WERI-Rb-1 (cell line): ENCODE results near the gene GGT7.

Experiments used
- DNase-seq: peaks from one replicate; pipeline ENCODE4 v3.0.0-alpha.2; 2020
- H3K27ac ChIP-seq: fragments of 250-450 bp; sonication (Bioruptor Pico); 2 replicates; pipeline ENCODE4 v1.5.1; 2020; ENCODE audit warnings: mild to moderate bottlenecking, moderate library complexity
- H3K27me3 ChIP-seq: fragments of 250-450 bp; sonication (Bioruptor Pico); 2 replicates; pipeline ENCODE4 v1.5.1; 2021; ENCODE audit warnings: mild to moderate bottlenecking, low read depth, moderate library complexity; ENCODE audit not compliant: insufficient read depth, severe bottlenecking
- H3K36me3 ChIP-seq: fragments of 250-450 bp; sonication (Bioruptor Pico); 2 replicates; pipeline ENCODE4 v1.5.1; 2020; ENCODE audit warnings: mild to moderate bottlenecking, moderate library complexity
- H3K4me3 ChIP-seq: 2 replicates; pipeline ENCODE4 v1.5.1; 2011; ENCODE audit warnings: low read depth, mild to moderate bottlenecking, control low read depth, low read length
- H3K9me3 ChIP-seq: fragments of 250-450 bp; sonication (Bioruptor Pico); 2 replicates; pipeline ENCODE4 v1.5.1; 2021; ENCODE audit warnings: mild to moderate bottlenecking, moderate library complexity; ENCODE audit not compliant: severe bottlenecking
- TF ChIP-seq, protein P1 (sequence below): IDR thresholded peaks from 2 replicates; pipeline ENCODE4 v1.5.1; 2011; ENCODE audit warnings: low read depth, mild to moderate bottlenecking, control low read depth, inconsistent platforms, low read length

GGT7 gene

DNA sequence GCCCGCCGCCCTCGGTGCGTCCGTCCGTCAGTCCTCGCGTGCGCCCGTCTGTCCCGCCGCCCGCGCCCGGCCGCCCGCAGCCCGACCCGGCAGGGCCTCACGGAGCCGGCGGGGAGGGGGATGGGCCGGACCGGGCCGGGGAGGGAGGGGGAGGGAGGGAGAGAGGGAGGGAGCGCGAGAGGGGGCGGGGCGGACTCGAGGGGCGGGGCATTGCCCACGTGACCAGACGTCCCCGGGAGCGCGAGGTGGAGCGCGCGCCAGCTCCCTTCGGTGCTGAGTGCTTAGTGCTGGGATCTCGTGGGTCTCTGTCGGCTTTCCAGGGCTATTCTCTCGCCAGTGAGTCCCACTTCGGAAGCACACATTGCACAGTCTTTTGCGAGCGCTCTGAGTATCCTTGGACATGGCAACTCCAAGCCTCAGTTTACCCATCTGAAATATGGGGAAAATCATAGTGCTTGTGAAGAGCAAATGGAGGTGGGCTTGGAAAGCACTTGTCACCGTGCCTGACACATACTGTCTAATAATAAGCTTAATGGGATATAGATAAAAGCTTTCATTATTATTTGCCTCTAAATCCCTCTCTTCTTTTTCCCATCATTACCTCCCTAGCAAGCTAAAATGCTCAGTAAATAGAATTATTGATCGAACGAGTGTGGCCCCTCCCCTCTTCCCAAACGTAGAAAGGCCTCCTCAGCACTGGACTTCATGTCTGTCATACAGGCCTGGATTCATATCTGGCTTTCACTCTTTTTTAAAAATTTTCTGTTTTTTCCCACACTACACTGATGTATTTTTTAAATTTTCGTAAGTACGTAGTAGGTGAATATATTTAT, 46.9 kb downstream of the GGT7 start, which contains the start of gene NCOA6:
Gene NCOA6, minus strand, starts transcription at position 122 of the 833 bp plus-strand sequence. CDS start 43,296 bp downstream, outside the sequence.
- Histone ChIP-seq H3K9me3 (no peaks in the 10 kb centered on the region), H3K27ac (peak within 1 kb of the TSS; percentile 84), H3K4me3 (peak within 1 kb of the TSS; percentile 96), H3K36me3 (no peaks in the 10 kb centered on the region; the same call in none of the 2 replicates), H3K27me3 (no peaks in the 10 kb centered on the region)
- peak; percentile 85 for DNase-seq
- TF ChIP-seq, protein P1, sequence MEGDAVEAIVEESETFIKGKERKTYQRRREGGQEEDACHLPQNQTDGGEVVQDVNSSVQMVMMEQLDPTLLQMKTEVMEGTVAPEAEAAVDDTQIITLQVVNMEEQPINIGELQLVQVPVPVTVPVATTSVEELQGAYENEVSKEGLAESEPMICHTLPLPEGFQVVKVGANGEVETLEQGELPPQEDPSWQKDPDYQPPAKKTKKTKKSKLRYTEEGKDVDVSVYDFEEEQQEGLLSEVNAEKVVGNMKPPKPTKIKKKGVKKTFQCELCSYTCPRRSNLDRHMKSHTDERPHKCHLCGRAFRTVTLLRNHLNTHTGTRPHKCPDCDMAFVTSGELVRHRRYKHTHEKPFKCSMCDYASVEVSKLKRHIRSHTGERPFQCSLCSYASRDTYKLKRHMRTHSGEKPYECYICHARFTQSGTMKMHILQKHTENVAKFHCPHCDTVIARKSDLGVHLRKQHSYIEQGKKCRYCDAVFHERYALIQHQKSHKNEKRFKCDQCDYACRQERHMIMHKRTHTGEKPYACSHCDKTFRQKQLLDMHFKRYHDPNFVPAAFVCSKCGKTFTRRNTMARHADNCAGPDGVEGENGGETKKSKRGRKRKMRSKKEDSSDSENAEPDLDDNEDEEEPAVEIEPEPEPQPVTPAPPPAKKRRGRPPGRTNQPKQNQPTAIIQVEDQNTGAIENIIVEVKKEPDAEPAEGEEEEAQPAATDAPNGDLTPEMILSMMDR: no peak

DNA sequence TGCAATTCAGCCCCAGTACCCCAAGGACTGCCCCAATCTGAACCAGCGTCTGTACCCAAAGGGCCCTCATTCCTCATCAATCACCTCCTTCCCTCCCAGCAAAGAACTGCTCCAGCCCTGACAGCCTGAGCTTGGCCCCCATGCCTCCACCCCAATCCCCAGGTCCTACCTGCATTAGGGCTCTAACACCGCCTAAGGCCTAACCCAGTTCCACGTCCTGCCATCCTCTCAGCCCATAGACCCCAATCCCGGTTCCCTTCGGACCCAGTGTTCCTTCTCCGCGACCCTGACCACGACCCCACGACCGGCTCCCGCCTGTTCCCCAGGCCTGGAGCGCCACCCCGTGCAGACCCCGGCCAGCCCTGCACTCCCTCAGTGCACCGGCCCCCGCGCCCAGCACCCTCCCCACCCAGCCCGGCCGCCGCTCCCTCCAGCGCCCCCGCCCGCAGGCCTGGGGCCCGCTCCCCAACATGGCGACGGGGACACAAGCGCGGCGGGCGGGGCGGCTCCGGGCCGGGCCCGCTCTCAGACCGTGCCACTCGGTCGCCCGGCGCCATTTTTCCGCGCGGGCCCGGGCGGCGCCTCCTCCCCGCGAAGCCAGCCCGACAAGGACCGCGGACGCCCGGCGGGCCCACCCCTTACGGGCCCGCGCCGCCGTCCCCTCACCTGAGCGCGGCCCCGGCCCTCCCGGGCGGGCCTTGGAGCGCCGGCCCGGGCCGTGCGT, 47.7 kb downstream of the GGT7 start:
- no peaks in the 10 kb centered on the region; the same call in none of the 2 replicates for H3K36me3 ChIP-seq
- peak overlapping the region; percentile 84 for H3K27ac ChIP-seq
- no peaks in the 10 kb centered on the region for H3K9me3 ChIP-seq
- no peaks in the 10 kb centered on the region for H3K27me3 ChIP-seq
- DNase-seq: peak; percentile 75
- TF ChIP-seq, protein P1: no peak; the same call in 1 of the 2 replicates
- peak overlapping the region; percentile 96 for H3K4me3 ChIP-seq

DNA sequence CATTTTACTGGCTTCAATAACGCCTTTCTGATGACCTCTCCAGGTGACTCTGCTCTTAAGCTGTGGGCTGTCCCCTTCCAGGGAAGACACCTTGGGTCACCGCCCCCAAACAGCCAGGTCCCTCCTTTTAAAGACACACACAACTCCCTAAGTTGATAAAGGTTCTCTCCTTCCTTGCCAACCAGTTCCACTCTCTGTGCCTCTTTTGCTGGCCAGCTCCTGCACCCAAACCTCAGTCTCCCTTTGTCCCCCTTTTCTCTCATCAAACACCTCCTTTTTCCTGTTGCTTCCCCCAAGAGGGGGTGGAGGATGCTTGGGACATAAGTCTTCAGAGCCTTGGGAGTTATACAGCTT, 48.2 kb downstream of the GGT7 start:
- Histone ChIP-seq H3K27ac (peak overlapping the region; percentile 84), H3K27me3 (no peaks in the 10 kb centered on the region), H3K9me3 (no peaks in the 10 kb centered on the region), H3K4me3 (peak overlapping the region; percentile 96), H3K36me3 (peaks cover 2% of the 10 kb centered on the region)
- TF ChIP-seq, protein P1: no peak
- DNase-seq: peak; percentile 86

DNA sequence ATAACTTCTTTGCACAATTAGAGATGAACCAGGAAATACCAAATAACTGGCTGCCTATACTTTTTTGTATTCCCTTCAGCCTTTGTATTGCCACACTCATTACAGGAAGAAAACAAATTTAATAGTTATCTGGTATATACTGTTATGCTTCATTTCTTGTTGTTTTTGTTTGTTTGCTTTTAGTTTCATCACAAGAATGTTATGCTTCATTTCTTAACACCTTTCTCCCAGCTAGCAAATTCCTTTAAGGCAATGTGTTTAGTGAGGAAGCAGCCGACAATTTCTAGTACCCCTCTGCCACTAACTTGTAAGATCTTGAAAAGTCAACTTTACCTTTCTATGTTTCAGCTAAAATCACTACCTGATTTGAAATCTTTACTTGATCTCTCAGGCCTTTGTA, 48.6 kb downstream of the GGT7 start:
- Histone ChIP-seq H3K36me3 (peaks cover 2% of the 10 kb centered on the region), H3K9me3 (no peaks in the 10 kb centered on the region), H3K4me3 (no peak overlapping the region), H3K27me3 (no peaks in the 10 kb centered on the region), H3K27ac (no peak overlapping the region)
- TF ChIP-seq, protein P1: no peak
- DNase-seq: no peak

DNA sequence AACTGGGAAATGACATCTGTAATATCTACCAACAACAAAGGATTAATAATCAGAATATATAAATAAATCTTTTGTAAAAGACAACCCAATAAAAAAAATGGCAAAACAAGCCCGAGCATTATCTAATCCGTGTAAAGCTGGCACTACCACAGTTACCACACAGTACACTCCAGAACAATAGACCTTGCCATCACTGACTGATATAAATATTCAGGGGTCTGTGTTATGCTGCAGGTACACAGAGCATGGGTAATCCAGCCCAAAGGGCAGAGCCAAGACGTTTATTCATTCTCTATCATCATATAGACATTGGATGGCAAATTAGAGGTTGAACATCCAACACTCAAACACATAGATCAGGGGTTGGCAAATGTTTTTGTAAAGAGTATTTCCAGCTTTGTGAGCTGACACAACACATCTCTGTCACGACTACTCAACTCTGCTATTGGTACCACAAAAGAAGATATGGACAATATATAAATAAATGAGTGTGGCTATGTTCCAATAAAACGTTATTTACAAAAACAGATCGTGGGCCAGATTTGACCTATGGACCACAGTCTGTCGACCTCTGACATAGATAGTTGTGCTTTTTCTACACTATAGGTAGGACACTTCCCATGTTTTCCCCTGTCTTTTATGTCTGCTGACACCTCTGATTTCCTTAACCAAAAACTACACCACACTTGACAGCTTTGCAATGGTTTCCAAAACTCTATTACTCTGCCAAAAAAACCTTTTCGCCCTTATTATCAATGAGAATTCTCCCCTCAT, 51.7 kb downstream of the GGT7 start:
- DNase-seq: no peak
- H3K4me3 ChIP-seq: no peak overlapping the region

More for the DNA sequence above, 51.7 kb downstream of the GGT7 start:
- no peaks in the 10 kb centered on the region for H3K27me3 ChIP-seq
- H3K9me3 ChIP-seq: no peaks in the 10 kb centered on the region
- peaks cover 2% of the 10 kb centered on the region for H3K36me3 ChIP-seq
- H3K27ac ChIP-seq: no peak overlapping the region
- TF ChIP-seq, protein P1: no peak
